GM21367 (cell line): ENCODE results near the gene RNF20.
"Not testable (repeated sequence)": the region's sequence is repeated elsewhere in the genome, so short reads cannot be mapped to it uniquely, and the experiment has no call there.

Experiments used
- ATAC-seq: cut with Tn5 transposase; IDR thresholded peaks from one replicate; pipeline ENCODE4 v1.9.1; 2021; ENCODE audit not compliant: unreplicated experiment

Gene RNF20

GRCh38 chr9:101586651-101587050 is 53.0 kb downstream of the RNF20 start:
- peak; percentile 84 for ATAC-seq

GRCh38 chr9:101587332-101588043 is 53.8 kb downstream of the RNF20 start:
- no peak for ATAC-seq

- ATAC-seq: not testable (repeated sequence)
These were observed 56.4 kb downstream of the RNF20 start for GRCh38 chr9:101590074-101590473.

- no peak for ATAC-seq
These were observed 57.2 kb downstream of the RNF20 start for GRCh38 chr9:101590901-101591300.

GRCh38 chr9:101591787-101592446 is 58.3 kb downstream of the RNF20 start:
- ATAC-seq: no peak

GRCh38 chr9:101592788-101593187 is 59.1 kb downstream of the RNF20 start:
- ATAC-seq: no peak

- no peak for ATAC-seq
These were observed 59.7 kb downstream of the RNF20 start for GRCh38 chr9:101593345-101593744.

- no peak for ATAC-seq
These were observed 61.1 kb downstream of the RNF20 start, which contains the start of gene PPP3R2 for GRCh38 chr9:101594796-101595195. Gene PPP3R2, minus strand, starts transcription at chr9:101594969. Its CDS starts 48 bp downstream, at chr9:101594921.

- ATAC-seq: peak; percentile 54
These were observed 68.5 kb downstream of the RNF20 start for GRCh38 chr9:101601904-101602765.

GRCh38 chr9:101604296-101604695 is 70.6 kb downstream of the RNF20 start:
- no peak for ATAC-seq

- ATAC-seq: no peak
These were observed 71.9 kb downstream of the RNF20 start for GRCh38 chr9:101605547-101605946.
